ENCODE results near the gene RCAN1. TPM values are rescaled to one million over a fixed set of nuclear protein-coding genes. Genes with fewer than 3 reads are reported as not detected.
A peak's percentile ranks its signal among the peaks of the same experiment; 100 is the strongest.

RCAN1 gene
- total RNA-seq, 1 donor from 2014 or later = 9.1 TPM

DNA sequence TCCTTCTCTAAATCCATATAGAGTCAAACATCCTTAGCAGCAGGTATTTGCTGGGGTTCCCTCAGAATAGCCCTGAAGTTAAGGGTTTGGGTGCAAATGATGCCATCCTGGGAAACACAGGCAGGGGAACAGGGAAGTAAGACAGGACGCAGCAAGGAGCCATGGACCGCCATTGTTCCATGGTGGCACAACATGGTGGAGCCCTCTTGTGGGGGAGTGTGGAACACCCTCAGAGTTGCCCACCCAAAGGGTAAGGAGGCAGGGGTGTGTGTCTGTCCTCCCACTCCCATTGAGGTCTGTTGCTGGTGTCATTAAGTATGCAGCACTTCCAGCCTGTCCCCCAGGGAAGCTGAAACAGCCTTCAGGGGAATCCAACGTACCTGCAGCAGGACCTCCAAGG lies 20.4 kb upstream of the RCAN1 start:
- H3K4me3 Mint-ChIP-seq (ENCODE audit: unreplicated experiment) = no peak overlapping the region
- H3K9me3 Mint-ChIP-seq (ENCODE audit: unreplicated experiment) = no peaks in the 10 kb centered on the region
- no peaks in the 10 kb centered on the region for H3K27me3 Mint-ChIP-seq (ENCODE audit: unreplicated experiment)
- H3K36me3 Mint-ChIP-seq (ENCODE audit: low read depth, unreplicated experiment) = no peaks in the 10 kb centered on the region
- peak; percentile 18 for DNase-seq (ENCODE audit: low spot score)
- no peak overlapping the region for H3K27ac Mint-ChIP-seq (ENCODE audit: unreplicated experiment)
- TF ChIP-seq, protein P1, sequence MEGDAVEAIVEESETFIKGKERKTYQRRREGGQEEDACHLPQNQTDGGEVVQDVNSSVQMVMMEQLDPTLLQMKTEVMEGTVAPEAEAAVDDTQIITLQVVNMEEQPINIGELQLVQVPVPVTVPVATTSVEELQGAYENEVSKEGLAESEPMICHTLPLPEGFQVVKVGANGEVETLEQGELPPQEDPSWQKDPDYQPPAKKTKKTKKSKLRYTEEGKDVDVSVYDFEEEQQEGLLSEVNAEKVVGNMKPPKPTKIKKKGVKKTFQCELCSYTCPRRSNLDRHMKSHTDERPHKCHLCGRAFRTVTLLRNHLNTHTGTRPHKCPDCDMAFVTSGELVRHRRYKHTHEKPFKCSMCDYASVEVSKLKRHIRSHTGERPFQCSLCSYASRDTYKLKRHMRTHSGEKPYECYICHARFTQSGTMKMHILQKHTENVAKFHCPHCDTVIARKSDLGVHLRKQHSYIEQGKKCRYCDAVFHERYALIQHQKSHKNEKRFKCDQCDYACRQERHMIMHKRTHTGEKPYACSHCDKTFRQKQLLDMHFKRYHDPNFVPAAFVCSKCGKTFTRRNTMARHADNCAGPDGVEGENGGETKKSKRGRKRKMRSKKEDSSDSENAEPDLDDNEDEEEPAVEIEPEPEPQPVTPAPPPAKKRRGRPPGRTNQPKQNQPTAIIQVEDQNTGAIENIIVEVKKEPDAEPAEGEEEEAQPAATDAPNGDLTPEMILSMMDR (IDR thresholded peaks at IDR 0.05; ENCODE audit: unreplicated experiment) = no peak
- H3K4me1 Mint-ChIP-seq (ENCODE audit: unreplicated experiment) = no peaks in the 10 kb centered on the region

DNA sequence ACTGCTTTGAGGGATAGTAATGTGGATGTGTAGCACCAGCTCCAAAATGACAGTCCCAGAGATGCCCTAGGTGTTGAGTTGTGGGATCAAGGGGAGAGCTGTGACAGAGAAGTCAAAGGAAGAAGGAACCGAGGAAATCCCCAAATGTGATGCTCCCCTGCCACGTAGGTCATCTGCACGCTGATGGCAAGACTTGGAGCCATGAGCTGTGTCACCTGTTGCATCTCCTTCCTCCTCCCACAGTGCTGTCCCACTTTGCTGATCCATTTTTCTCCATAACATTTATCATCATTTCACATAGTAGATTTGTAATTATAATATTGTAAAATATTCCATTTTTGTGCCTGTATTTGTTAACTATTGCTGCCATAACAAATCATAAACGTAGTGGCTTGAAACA lies 17.6 kb upstream of the RCAN1 start:
- DNase-seq (ENCODE audit: low spot score) = no peak
- TF ChIP-seq, protein P1 (IDR thresholded peaks at IDR 0.05; ENCODE audit: unreplicated experiment) = no peak
- Mint-ChIP-seq H3K9me3 (ENCODE audit: unreplicated experiment) (no peaks in the 10 kb centered on the region), H3K4me1 (ENCODE audit: unreplicated experiment) (no peaks in the 10 kb centered on the region), H3K36me3 (ENCODE audit: low read depth, unreplicated experiment) (no peaks in the 10 kb centered on the region), H3K27ac (ENCODE audit: unreplicated experiment) (no peak overlapping the region), H3K27me3 (ENCODE audit: unreplicated experiment) (no peaks in the 10 kb centered on the region), H3K4me3 (ENCODE audit: unreplicated experiment) (no peak overlapping the region)

DNA sequence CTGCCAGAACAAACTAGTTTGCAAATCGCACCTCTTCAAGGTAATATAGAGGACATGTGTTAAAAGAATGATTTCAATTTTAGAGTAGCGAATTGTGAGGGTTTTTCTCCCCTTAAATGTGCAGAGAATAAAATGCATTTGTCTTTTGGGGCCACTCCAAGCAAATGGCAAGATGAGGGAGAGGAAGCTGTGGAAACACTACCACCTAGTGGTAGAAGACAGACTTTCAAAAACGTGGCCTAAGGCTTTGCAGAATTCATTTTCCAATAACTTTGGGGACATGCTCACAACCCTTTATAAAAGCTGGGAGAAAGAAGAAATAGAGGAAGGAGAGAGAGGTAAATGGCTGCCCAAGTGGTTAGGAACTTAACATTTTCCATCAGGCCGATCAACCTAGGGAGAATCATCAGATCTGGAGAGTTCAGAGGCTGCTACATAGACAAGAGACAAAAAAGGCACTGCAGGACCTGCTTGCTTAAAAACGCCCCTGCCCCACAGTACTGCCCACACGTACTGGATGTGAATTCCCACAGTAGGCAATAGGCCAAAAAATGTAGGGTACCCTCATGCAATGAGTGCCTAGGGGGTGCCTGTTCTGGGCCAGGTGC lies 15.7 kb upstream of the RCAN1 start:
- H3K27me3 Mint-ChIP-seq (ENCODE audit: unreplicated experiment) = no peaks in the 10 kb centered on the region
- TF ChIP-seq, protein P1 (IDR thresholded peaks at IDR 0.05; ENCODE audit: unreplicated experiment) = peak; percentile 83
- H3K27ac Mint-ChIP-seq (ENCODE audit: unreplicated experiment) = no peak overlapping the region
- peak; percentile 39 for DNase-seq (ENCODE audit: low spot score)
- H3K4me1 Mint-ChIP-seq (ENCODE audit: unreplicated experiment) = no peaks in the 10 kb centered on the region
- no peaks in the 10 kb centered on the region for H3K9me3 Mint-ChIP-seq (ENCODE audit: unreplicated experiment)
- no peak overlapping the region for H3K4me3 Mint-ChIP-seq (ENCODE audit: unreplicated experiment)
- H3K36me3 Mint-ChIP-seq (ENCODE audit: low read depth, unreplicated experiment) = no peaks in the 10 kb centered on the region

DNA sequence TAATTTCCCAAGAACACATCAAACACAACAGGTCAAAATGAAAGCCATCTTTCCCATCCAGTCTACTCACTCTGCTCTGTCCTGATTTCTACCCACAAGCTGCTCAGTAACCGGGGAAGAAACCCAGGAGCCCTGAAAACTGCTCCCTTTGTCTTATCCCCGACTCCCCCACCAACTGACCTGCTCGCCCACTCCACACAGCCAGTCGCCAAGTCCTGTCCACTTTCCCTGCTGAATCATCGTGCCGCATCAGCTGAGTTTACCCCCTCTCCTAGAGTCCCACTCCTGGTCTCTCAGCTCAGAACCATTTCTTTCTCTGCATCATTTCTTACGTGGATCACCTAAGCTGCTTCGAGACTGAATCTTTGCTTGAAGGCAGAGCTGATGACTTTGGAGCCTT lies 11.2 kb upstream of the RCAN1 start:
- H3K4me3 Mint-ChIP-seq (ENCODE audit: unreplicated experiment) = no peak overlapping the region
- no peaks in the 10 kb centered on the region for H3K9me3 Mint-ChIP-seq (ENCODE audit: unreplicated experiment)
- no peaks in the 10 kb centered on the region for H3K4me1 Mint-ChIP-seq (ENCODE audit: unreplicated experiment)
- TF ChIP-seq, protein P1 (IDR thresholded peaks at IDR 0.05; ENCODE audit: unreplicated experiment) = no peak
- H3K27me3 Mint-ChIP-seq (ENCODE audit: unreplicated experiment) = peaks cover 2% of the 10 kb centered on the region
- no peak for DNase-seq (ENCODE audit: low spot score)
- no peaks in the 10 kb centered on the region for H3K36me3 Mint-ChIP-seq (ENCODE audit: low read depth, unreplicated experiment)
- H3K27ac Mint-ChIP-seq (ENCODE audit: unreplicated experiment) = no peak overlapping the region

DNA sequence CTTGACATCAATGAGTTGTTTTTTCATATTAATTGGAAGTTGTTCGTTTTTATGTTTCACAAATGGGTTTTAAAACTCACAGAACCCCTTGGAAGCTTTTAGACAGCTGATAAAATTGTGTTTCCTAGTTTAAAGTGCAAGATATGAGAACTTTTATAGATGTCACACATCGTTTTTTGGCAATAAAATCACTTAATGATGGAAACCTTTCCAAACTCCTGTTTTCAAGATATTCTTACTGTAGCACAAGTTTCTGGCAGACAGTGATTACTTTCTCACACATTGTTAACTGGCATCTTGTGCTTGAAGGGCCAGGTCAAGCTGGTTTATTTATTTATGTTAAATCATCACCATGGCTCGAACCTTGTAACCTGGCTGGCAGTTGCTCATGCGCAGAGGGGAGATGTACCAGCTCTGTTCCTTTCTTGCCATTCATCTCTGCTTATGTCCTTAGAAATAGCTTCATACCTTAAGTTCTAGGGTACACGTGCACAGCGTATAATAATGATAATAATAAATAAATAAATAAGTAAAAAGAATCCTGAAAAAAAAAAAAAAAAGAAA lies 10.2 kb upstream of the RCAN1 start:
- H3K9me3 Mint-ChIP-seq (ENCODE audit: unreplicated experiment) = no peaks in the 10 kb centered on the region
- no peak for DNase-seq (ENCODE audit: low spot score)
- peaks cover 2% of the 10 kb centered on the region for H3K27me3 Mint-ChIP-seq (ENCODE audit: unreplicated experiment)
- no peak overlapping the region for H3K4me3 Mint-ChIP-seq (ENCODE audit: unreplicated experiment)
- H3K27ac Mint-ChIP-seq (ENCODE audit: unreplicated experiment) = no peak overlapping the region
- no peaks in the 10 kb centered on the region for H3K4me1 Mint-ChIP-seq (ENCODE audit: unreplicated experiment)
- no peaks in the 10 kb centered on the region for H3K36me3 Mint-ChIP-seq (ENCODE audit: low read depth, unreplicated experiment)
- TF ChIP-seq, protein P1 (IDR thresholded peaks at IDR 0.05; ENCODE audit: unreplicated experiment) = no peak
